H1 (cell line): Measurements from ENCODE around the gene FAM76A. TPM values are rescaled to one million over a fixed set of nuclear protein-coding genes. Genes with fewer than 3 reads are reported as not detected.
"Not testable (repeated sequence)": the region's sequence is repeated elsewhere in the genome, so short reads cannot be mapped to it uniquely, and the experiment has no call there.

Experiments
- CTCF ChIA-PET: fragments of 300-600 bp; sonication (Branson Sonifier 250); formaldehyde crosslinking; loops from one replicate; lab custom pipeline; 2021; ENCODE audit not compliant: partially characterized antibody; lab: Charles Lee
- POLR2A ChIA-PET: fragments of 300-600 bp; sonication (Branson Sonifier 250); formaldehyde crosslinking; loops from one replicate; lab custom pipeline; 2021; ENCODE audit warnings: inconsistent platforms; ENCODE audit not compliant: partially characterized antibody; lab: Charles Lee
- DNase-seq, 2 experiments: peaks; one replicate each; pipeline versions ENCODE4 v3.0.0 to v3.0.0-alpha.2; 2010 to 2022; ENCODE audit warnings: low spot score in 2 of 2, low read depth in 1 of 2, mixed read lengths in 1 of 2
- FAIRE-seq: peaks from 2 replicates; lab custom pipeline; 2011; peaks lifted over from hg19 to GRCh38; lab: Jason Lieb, UNC
- H2AFZ ChIP-seq: 2 replicates; pipeline ENCODE4 v1.8.1; 2012; ENCODE audit warnings: low read length, inconsistent platforms
- H2AK5ac ChIP-seq: 2 replicates; pipeline ENCODE4 v1.6.1; 2013; ENCODE audit warnings: low read depth, low read length
- H2BK120ac ChIP-seq: replicated peaks from 2 replicates; pipeline ENCODE3; 2013; ENCODE audit warnings: low read depth, low read length, inconsistent platforms
- H2BK12ac ChIP-seq: 2 replicates; pipeline ENCODE4 v1.6.1; 2013; ENCODE audit warnings: low read depth, low read length
- H2BK15ac ChIP-seq: 2 replicates; pipeline ENCODE4 v1.6.1; 2013; ENCODE audit warnings: low read length
- H2BK20ac ChIP-seq: 2 replicates; pipeline ENCODE4 v1.6.1; 2013; ENCODE audit warnings: low read length
- H2BK5ac ChIP-seq: 2 replicates; pipeline ENCODE4 v1.6.1; 2013; ENCODE audit warnings: low read depth, low read length
- H3K14ac ChIP-seq: 2 replicates; pipeline ENCODE4 v1.6.1; 2013; ENCODE audit warnings: inconsistent platforms; ENCODE audit not compliant: insufficient read length
- H3K18ac ChIP-seq: 2 replicates; pipeline ENCODE4 v1.6.1; 2013; ENCODE audit warnings: low read length; ENCODE audit errors: extremely low read depth
- H3K23ac ChIP-seq: 2 replicates; pipeline ENCODE4 v1.6.1; 2013; ENCODE audit warnings: inconsistent platforms; ENCODE audit not compliant: insufficient read length
- H3K23me2 ChIP-seq: 2 replicates; pipeline ENCODE4 v1.6.1; 2013; ENCODE audit warnings: low read depth, low read length
- H3K27ac ChIP-seq: 2 replicates; pipeline ENCODE4 v1.6.1; 2011; ENCODE audit warnings: low read depth, low read length, inconsistent platforms
- H3K27me3 ChIP-seq, 4 experiments: replicated peaks in 1 of 4; 1 replicate in 1 of 4; 2 replicates in 3 of 4; pipeline versions ENCODE4 v1.6.1 to v1.8.1; 2011 to 2013; ENCODE audit warnings: low read length in 3 of 4, mild to moderate bottlenecking in 3 of 4, inconsistent platforms in 2 of 4, mixed read lengths in 2 of 4, moderate library complexity in 1 of 4; ENCODE audit not compliant: control insufficient read depth in 3 of 4, insufficient read depth in 3 of 4; ENCODE audit errors: extremely low read depth in 1 of 4
- H3K36me3 ChIP-seq, 4 experiments: 2 replicates each; pipeline versions ENCODE4 v1.6.1 to v1.8.1; 2011 to 2013; ENCODE audit warnings: mild to moderate bottlenecking in 4 of 4, low read length in 3 of 4, moderate library complexity in 2 of 4, control low read depth in 1 of 4, inconsistent platforms in 1 of 4; ENCODE audit not compliant: insufficient read depth in 4 of 4, control insufficient read depth in 2 of 4
- H3K4ac ChIP-seq: replicated peaks from 2 replicates; pipeline ENCODE3; 2013; ENCODE audit warnings: low read length, low read depth, mixed read lengths, inconsistent platforms; ENCODE audit not compliant: insufficient read length
- H3K4me1 ChIP-seq, 4 experiments: replicated peaks in 1 of 4; 1 replicate in 1 of 4; 2 replicates in 3 of 4; pipeline versions ENCODE4 v1.6.1 to v1.8.1; 2011 to 2013; ENCODE audit warnings: low read length in 3 of 4, inconsistent platforms in 2 of 4, mixed read lengths in 1 of 4; ENCODE audit not compliant: insufficient read depth in 4 of 4, control insufficient read depth in 3 of 4
- H3K4me2 ChIP-seq, 2 experiments: 2 replicates each; pipeline versions ENCODE4 v1.6.1 to v1.8.1; 2011 to 2013; ENCODE audit warnings: low read depth in 2 of 2, low read length in 2 of 2, control low read depth in 1 of 2, inconsistent platforms in 1 of 2, mild to moderate bottlenecking in 1 of 2; ENCODE audit not compliant: insufficient read depth in 1 of 2
- H3K4me3 ChIP-seq, 4 experiments: fragments of 200-600, 300-600 bp in 1 of 4; sonication (generic), shearing (Covaris generic), sonication (Bioruptor Twin) in 1 of 4; 2 replicates each; pipeline versions ENCODE4 v1.5.1 to v1.8.1; 2011 to 2016; ENCODE audit warnings: low read length in 4 of 4, low read depth in 3 of 4, control low read depth in 2 of 4, inconsistent platforms in 2 of 4, mild to moderate bottlenecking in 2 of 4, mixed read lengths in 1 of 4, moderate library complexity in 1 of 4; ENCODE audit not compliant: insufficient read depth in 2 of 4; ENCODE audit errors: extremely low read depth in 1 of 4
- H3K56ac ChIP-seq: replicated peaks from 2 replicates; pipeline ENCODE3; 2013; ENCODE audit warnings: low read depth, mild to moderate bottlenecking, mixed read lengths, low read length, inconsistent platforms; ENCODE audit not compliant: insufficient read length
- H3K79me1 ChIP-seq: 2 replicates; pipeline ENCODE4 v1.6.1; 2013; ENCODE audit warnings: low read depth, low read length, control low read depth
- H3K79me2 ChIP-seq, 2 experiments: 2 replicates each; pipeline versions ENCODE4 v1.6.1 to v1.8.1; 2012 to 2013; ENCODE audit warnings: low read length in 2 of 2, mild to moderate bottlenecking in 2 of 2, inconsistent platforms in 1 of 2; ENCODE audit not compliant: insufficient read depth in 2 of 2, control insufficient read depth in 1 of 2
- H3K9ac ChIP-seq, 4 experiments: replicated peaks in 1 of 4; 1 replicate in 1 of 4; 2 replicates in 3 of 4; pipeline versions ENCODE4 v1.6.1 to v1.8.1; 2011 to 2013; ENCODE audit warnings: low read depth in 3 of 4, low read length in 3 of 4, control low read depth in 2 of 4, mild to moderate bottlenecking in 2 of 4, moderate library complexity in 2 of 4, inconsistent platforms in 1 of 4; ENCODE audit errors: extremely low read depth in 1 of 4
- H3K9me3 ChIP-seq, 2 experiments: 2 replicates each; pipeline versions ENCODE4 v1.6.1 to v1.8.1; 2012 to 2013; ENCODE audit warnings: mild to moderate bottlenecking in 2 of 2, moderate library complexity in 2 of 2, control low read depth in 1 of 2, inconsistent platforms in 1 of 2, low read depth in 1 of 2, low read length in 1 of 2, mixed read lengths in 1 of 2; ENCODE audit not compliant: insufficient read depth in 2 of 2
- H4K20me1 ChIP-seq, 2 experiments: replicated peaks in 1 of 2; 2 replicates each; pipeline versions ENCODE3 to v1.8.1; 2011 to 2013; ENCODE audit warnings: inconsistent platforms in 2 of 2, low read length in 2 of 2, mild to moderate bottlenecking in 1 of 2; ENCODE audit not compliant: insufficient read depth in 2 of 2, control insufficient read depth in 1 of 2
- H4K5ac ChIP-seq: 2 replicates; pipeline ENCODE4 v1.6.1; 2013; ENCODE audit warnings: low read length, low read depth, mixed read lengths, inconsistent platforms; ENCODE audit not compliant: insufficient read length
- H4K8ac ChIP-seq: 2 replicates; pipeline ENCODE4 v1.8.0; 2013; ENCODE audit warnings: mild to moderate bottlenecking, moderate library complexity, low read length, inconsistent platforms; ENCODE audit not compliant: insufficient read depth; ENCODE audit errors: extremely low read depth
- H4K91ac ChIP-seq: replicated peaks from 2 replicates; pipeline ENCODE3; 2013; ENCODE audit warnings: low read length, mixed read lengths, inconsistent platforms; ENCODE audit not compliant: insufficient read length
- WGBS, 2 experiments: shearing (Covaris generic) in 1 of 2; methylation state at CpG; one replicate each; pipeline versions ENCODE4 v1.1.6 to v1.1.7; 2013 to 2015; ENCODE audit warnings: low lambda C conversion rate in 2 of 2, mixed read lengths in 2 of 2, inconsistent platforms in 1 of 2, low coverage in 1 of 2, missing lambda C conversion rate in 1 of 2; ENCODE audit not compliant: insufficient replicate concordance in 2 of 2, insufficient coverage in 1 of 2, insufficient read length in 1 of 2; ENCODE audit errors: extremely low coverage in 1 of 2, missing lambda C conversion rate in 1 of 2; 5-methylcytosine and 5-hydroxymethylcytosine counted together
- polyA plus RNA-seq, 7 experiments: library from polyadenylated mRNA; depleted of rRNA in 3 of 7; stranded (reverse) in 5 of 7; unstranded in 2 of 7; fragments of >200 nt in 5 of 7; fragments of 200-250 nt in 2 of 7; gene quantifications; 1 replicate in 5 of 7; 2 replicates in 1 of 7; 4 replicates in 1 of 7; pipeline versions ENCODE4 v1.2.1 to v1.2.3, GENCODE V29; 2011 to 2013; ENCODE audit warnings: missing spikeins in 2 of 7, mixed read lengths in 2 of 7
- total RNA-seq: library from RNA; stranded (reverse); fragmentation: NEBNext Ultra II Directional; extraction: Animal tissue kit (Norgen Biotek cat#: 25700); gene quantifications from 2 replicates; pipeline ENCODE4 v1.2.1, GENCODE V29; 2021

FAM76A gene
- total and polyA plus RNA-seq, 2 of the 8 experiments (the other 6 are each of a cell fraction or from before 2014, with no cell fraction given) = 3.4 to 16.2 TPM

- H3K79me2 ChIP-seq, H3K4me2 ChIP-seq, H3K4ac ChIP-seq, H3K18ac ChIP-seq, H3K14ac ChIP-seq, H3K23me2 ChIP-seq, H3K4me1 ChIP-seq, H3K79me1 ChIP-seq, H2BK120ac ChIP-seq, H3K36me3 ChIP-seq, H2BK5ac ChIP-seq, H3K23ac ChIP-seq, DNase-seq, H2BK20ac ChIP-seq, H4K8ac ChIP-seq, H2AK5ac ChIP-seq, H4K20me1 ChIP-seq, H3K4me3 ChIP-seq, POLR2A ChIA-PET, H3K9me3 ChIP-seq, H3K56ac ChIP-seq, H3K9ac ChIP-seq, H4K5ac ChIP-seq, H2BK12ac ChIP-seq, H4K91ac ChIP-seq, H2BK15ac ChIP-seq, FAIRE-seq, H2AFZ ChIP-seq, H3K27me3 ChIP-seq, H3K27ac ChIP-seq: not testable (repeated sequence)
- CTCF ChIA-PET = interaction anchor here (1.0 kb wide), 2 partner anchors 66 to 81 kb away, joined by 3 read pairs; no protein-coding TSS in a partner anchor
- WGBS, 2 experiments = 86% methylated on average over 9 of the region's 9 CpGs; no CpG with 5 or more reads in 1 of the 2 experiments
Measured at GRCh38 chr1:27696835-27697234, 28.9 kb upstream of the FAM76A start.
